IMR-90 (cell line): Measurements from ENCODE around the gene KIFC3. TPM values are rescaled to one million over a fixed set of nuclear protein-coding genes. Genes with fewer than 3 reads are reported as not detected.

Experiments
- ATAC-seq: fragments of 200-7000 bp; cut with Tn5 transposase; 2 replicates; pipeline ENCODE4 v1.9.1; 2020; ENCODE audit warnings: low read depth, mild to moderate bottlenecking, moderate library complexity
- BruUV-seq: library from RNA; stranded (reverse); fragments of 400-500 nt; replicated peaks from 2 replicates; lab custom pipeline; 2021; lab: Mats Ljungman, UMichigan
- CTCF ChIA-PET: fragments of 300-600 bp; formaldehyde crosslinking; extraction: SDS; loops from one replicate; lab custom pipeline; 2021; ENCODE audit warnings: antibody characterized with exemption; lab: Yijun Ruan, JAX
- POLR2A ChIA-PET: fragments of 300-600 bp; sonication (Branson Sonifier 250); formaldehyde crosslinking; loops from one replicate; lab custom pipeline; 2022; ENCODE audit warnings: antibody characterized with exemption; ENCODE audit not compliant: unreplicated experiment; lab: Charles Lee
- DNase-seq: peaks from one replicate; pipeline ENCODE4 v3.0.0; 2013
- H2AFZ ChIP-seq: replicated peaks from 2 replicates; pipeline ENCODE3; 2013; ENCODE audit warnings: low read length, mild to moderate bottlenecking; ENCODE audit not compliant: poor library complexity
- H2AK5ac ChIP-seq: 2 replicates; pipeline ENCODE4 v1.6.1; 2013; ENCODE audit warnings: low read depth, low read length, inconsistent platforms
- H2AK9ac ChIP-seq: replicated peaks from 2 replicates; pipeline ENCODE3; 2013; ENCODE audit warnings: mild to moderate bottlenecking, low read depth, low read length, moderate library complexity; ENCODE audit not compliant: poor library complexity
- H2BK120ac ChIP-seq: 2 replicates; pipeline ENCODE4 v1.6.1; 2013; ENCODE audit warnings: low read depth, low read length, inconsistent platforms
- H2BK15ac ChIP-seq: 3 replicates; pipeline ENCODE4 v1.6.1; 2013; ENCODE audit warnings: low read depth, low read length, inconsistent platforms
- H2BK20ac ChIP-seq: 2 replicates; pipeline ENCODE4 v1.6.1; 2013; ENCODE audit warnings: low read depth, mild to moderate bottlenecking, inconsistent platforms, low read length, moderate library complexity
- H2BK5ac ChIP-seq: 2 replicates; pipeline ENCODE4 v1.6.1; 2013; ENCODE audit warnings: mild to moderate bottlenecking, low read depth, low read length, inconsistent platforms; ENCODE audit not compliant: poor library complexity, severe bottlenecking
- H3K14ac ChIP-seq: replicated peaks from 2 replicates; pipeline ENCODE4 v1.6.1; 2013; ENCODE audit warnings: low read depth, low read length, inconsistent platforms
- H3K18ac ChIP-seq: 2 replicates; pipeline ENCODE4 v1.6.1; 2013; ENCODE audit warnings: low read depth, low read length, control low read depth
- H3K23ac ChIP-seq: 2 replicates; pipeline ENCODE4 v1.6.1; 2013; ENCODE audit warnings: low read depth, low read length, inconsistent platforms
- H3K27ac ChIP-seq: 2 replicates; pipeline ENCODE4 v1.5.1; 2013; ENCODE audit warnings: mild to moderate bottlenecking, control low read depth, low read length; ENCODE audit not compliant: insufficient read depth
- H3K27me3 ChIP-seq: 2 replicates; pipeline ENCODE4 v1.6.1; 2013; ENCODE audit warnings: low read length; ENCODE audit not compliant: control insufficient read depth, insufficient read depth
- H3K36me3 ChIP-seq: 2 replicates; pipeline ENCODE4 v1.6.1; 2013; ENCODE audit warnings: low read length, mixed read lengths; ENCODE audit not compliant: control insufficient read depth, insufficient read depth
- H3K4ac ChIP-seq: 2 replicates; pipeline ENCODE4 v1.6.1; 2013; ENCODE audit warnings: low read depth, low read length, inconsistent platforms
- H3K4me1 ChIP-seq: 2 replicates; pipeline ENCODE4 v1.6.1; 2013; ENCODE audit warnings: low read length, mixed read lengths; ENCODE audit not compliant: control insufficient read depth, insufficient read depth
- H3K4me2 ChIP-seq: 2 replicates; pipeline ENCODE4 v1.6.1; 2013; ENCODE audit warnings: low read depth, mild to moderate bottlenecking, control low read depth, low read length, moderate library complexity
- H3K4me3 ChIP-seq: 2 replicates; pipeline ENCODE4 v1.5.1; 2013; ENCODE audit warnings: low read depth, mild to moderate bottlenecking, control low read depth, low read length, moderate library complexity; ENCODE audit not compliant: insufficient read depth
- H3K56ac ChIP-seq: 2 replicates; pipeline ENCODE4 v1.6.1; 2013; ENCODE audit warnings: low read length, inconsistent platforms; ENCODE audit not compliant: insufficient read depth; ENCODE audit errors: extremely low read depth
- H3K79me1 ChIP-seq, 2 experiments: 2 replicates each; pipeline ENCODE4 v1.6.1; 2013; ENCODE audit warnings: low read length in 2 of 2, inconsistent platforms in 1 of 2, low read depth in 1 of 2
- H3K9ac ChIP-seq: 2 replicates; pipeline ENCODE4 v1.6.1; 2013; ENCODE audit warnings: low read depth, low read length, control low read depth
- H3K9me1 ChIP-seq: 2 replicates; pipeline ENCODE4 v1.6.1; 2013; ENCODE audit warnings: low read length, inconsistent platforms; ENCODE audit not compliant: insufficient read depth
- H3K9me3 ChIP-seq: 2 replicates; pipeline ENCODE4 v1.6.1; 2013; ENCODE audit warnings: low read length; ENCODE audit not compliant: control insufficient read depth, insufficient read depth
- H4K20me1 ChIP-seq: 2 replicates; pipeline ENCODE4 v1.6.1; 2013; ENCODE audit warnings: low read length, inconsistent platforms; ENCODE audit not compliant: insufficient read depth
- H4K5ac ChIP-seq: 2 replicates; pipeline ENCODE4 v1.6.1; 2013; ENCODE audit warnings: mild to moderate bottlenecking, low read depth, low read length, control low read depth
- H4K8ac ChIP-seq, 2 experiments: 2 replicates each; pipeline ENCODE4 v1.6.1; 2013; ENCODE audit warnings: low read depth in 2 of 2, low read length in 2 of 2, control low read depth in 1 of 2, inconsistent platforms in 1 of 2
- H4K91ac ChIP-seq: 2 replicates; pipeline ENCODE4 v1.6.1; 2013; ENCODE audit warnings: low read depth, low read length, inconsistent platforms; ENCODE audit not compliant: insufficient read depth
- BHLHE40 ChIP-seq: fragments of 150-350 bp; IDR thresholded peaks from 2 replicates; pipeline ENCODE4 v1.6.1; 2016; ENCODE audit warnings: mild to moderate bottlenecking, low read depth, low read length
- CEBPB ChIP-seq: IDR thresholded peaks from 2 replicates; pipeline ENCODE4 v1.6.1; 2012; ENCODE audit warnings: low read depth, low read length, improper control_type of control experiment
- MAZ ChIP-seq: IDR thresholded peaks from 2 replicates; pipeline ENCODE4 v1.6.1; 2012; ENCODE audit warnings: low read depth, mild to moderate bottlenecking, low read length, improper control_type of control experiment, moderate library complexity, borderline replicate concordance
- MXI1 ChIP-seq: IDR thresholded peaks from 2 replicates; pipeline ENCODE4 v1.6.1; 2012; ENCODE audit warnings: low read depth, mild to moderate bottlenecking, low read length, moderate library complexity, borderline replicate concordance
- NFE2L2 ChIP-seq: fragments of 150-350 bp; IDR thresholded peaks from 2 replicates; pipeline ENCODE4 v1.6.1; 2016; ENCODE audit warnings: low read depth, mild to moderate bottlenecking, low read length
- POLR2A ChIP-seq: IDR thresholded peaks from 2 replicates; pipeline ENCODE4 v1.6.1; 2012; ENCODE audit warnings: mild to moderate bottlenecking, low read depth, low read length
- RAD21 ChIP-seq: IDR thresholded peaks from 2 replicates; pipeline ENCODE4 v1.6.1; 2012; ENCODE audit warnings: low read length, improper control_type of control experiment
- RCOR1 ChIP-seq: IDR thresholded peaks from 2 replicates; pipeline ENCODE4 v1.6.1; 2012; ENCODE audit warnings: mild to moderate bottlenecking, low read length, improper control_type of control experiment; ENCODE audit not compliant: insufficient replicate concordance
- SMC3 ChIP-seq: fragments of 150-350 bp; IDR thresholded peaks from 2 replicates; pipeline ENCODE4 v1.6.1; 2016; ENCODE audit warnings: low read depth, mild to moderate bottlenecking, antibody characterized with exemption, low read length, moderate library complexity
- WGBS, 2 experiments: methylation state at CpG; one replicate each; pipeline versions ENCODE4 v1.1.5 to v1.1.7; 2013; ENCODE audit warnings: missing lambda C conversion rate in 2 of 2; ENCODE audit not compliant: insufficient read length in 1 of 2; ENCODE audit errors: extremely low coverage in 2 of 2; 5-methylcytosine and 5-hydroxymethylcytosine counted together
- dilution Hi-C: fragments of 300-500 bp; cut with HindIII; formaldehyde crosslinking; loops from one replicate; pipeline ENCODE4 v1.14.3; 2018; ENCODE audit warnings: low sequenced_read_pairs; ENCODE audit not compliant: unreplicated experiment
- in situ Hi-C: fragments of 300-500 bp; cut with MboI; formaldehyde crosslinking; loops from 3 replicates; pipeline ENCODE4 v1.14.3; 2019; ENCODE audit warnings: low sequenced_read_pairs, inconsistent platforms, mixed read lengths
- intact Hi-C: fragments of 100-400 bp; cut with micrococcal nuclease; formaldehyde crosslinking; loops from 2 replicates; pipeline ENCODE4 v1.10.0; 2022
- polyA plus RNA-seq, 3 experiments: library from polyadenylated mRNA; depleted of rRNA; stranded (reverse); fragments of >200 nt; gene quantifications; 2 replicates each; pipeline ENCODE4 v1.2.3, GENCODE V29; 2012; ENCODE audit warnings: low replicate concordance in 1 of 3
- total RNA-seq: library from RNA; depleted of rRNA; stranded (reverse); fragments of >200 nt; gene quantifications from 2 replicates; pipeline ENCODE4 v1.2.3, GENCODE V29; 2012
- TF ChIP-seq, protein P1 (sequence below): fragments of 150-350 bp; IDR thresholded peaks from 2 replicates; pipeline ENCODE4 v1.6.1; 2017; ENCODE audit warnings: mild to moderate bottlenecking, antibody characterized with exemption, low read length, low read depth

The KIFC3 gene
- total and polyA plus RNA-seq, 2 of the 4 experiments (the other 2 are of a cell fraction) = 48.6 to 62.5 TPM

GRCh38 chr16:57783116-57783515 is 19.2 kb downstream of the KIFC3 start:
- Histone ChIP-seq H2AFZ (no peak overlapping the region), H3K4me1 (peaks cover 5% of the 10 kb centered on the region; the same call in 1 of the 2 replicates), H2BK20ac (no peak overlapping the region), H3K9me1 (peaks cover 15% of the 10 kb centered on the region; the same call in 1 of the 2 replicates), H3K4me3 (no peak overlapping the region), H3K4me2 (no peak overlapping the region), H3K23ac (no peak overlapping the region), H4K20me1 (peaks cover 19% of the 10 kb centered on the region; the same call in 1 of the 2 replicates), H2BK120ac (no peak overlapping the region), H3K9me3 (no peaks in the 10 kb centered on the region), H3K9ac (no peak overlapping the region), H3K56ac (no peak overlapping the region), H3K36me3 (peaks cover 31% of the 10 kb centered on the region), H3K27me3 (no peaks in the 10 kb centered on the region), H2AK5ac (no peak overlapping the region), H4K5ac (no peak overlapping the region), H4K8ac (no peak overlapping the region), H2BK15ac (no peak overlapping the region), H2BK5ac (no peak overlapping the region), H3K4ac (no peak overlapping the region), H4K91ac (no peak overlapping the region), H3K79me1 (peaks cover 20 to 71% of the 10 kb centered on the region in 2 experiments), H2AK9ac (no peak overlapping the region), H3K27ac (no peak overlapping the region), H3K14ac (no peak overlapping the region), H3K18ac (no peak overlapping the region)
- in situ Hi-C loops (no loop called here), intact Hi-C loops (no loop called here), dilution Hi-C loops (no loop called here)
- WGBS, 2 experiments = no CpG with 5 or more reads among the region's 4 CpGs
- TF ChIP-seq, protein P1, sequence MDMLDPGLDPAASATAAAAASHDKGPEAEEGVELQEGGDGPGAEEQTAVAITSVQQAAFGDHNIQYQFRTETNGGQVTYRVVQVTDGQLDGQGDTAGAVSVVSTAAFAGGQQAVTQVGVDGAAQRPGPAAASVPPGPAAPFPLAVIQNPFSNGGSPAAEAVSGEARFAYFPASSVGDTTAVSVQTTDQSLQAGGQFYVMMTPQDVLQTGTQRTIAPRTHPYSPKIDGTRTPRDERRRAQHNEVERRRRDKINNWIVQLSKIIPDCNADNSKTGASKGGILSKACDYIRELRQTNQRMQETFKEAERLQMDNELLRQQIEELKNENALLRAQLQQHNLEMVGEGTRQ = no peak
- TF ChIP-seq RCOR1 = no peak
- TF ChIP-seq RAD21 = no peak
- no peak for TF ChIP-seq NFE2L2
- no peak for TF ChIP-seq BHLHE40
- no peak for TF ChIP-seq CEBPB
- TF ChIP-seq POLR2A = no peak
- no peak for TF ChIP-seq MAZ
- no peak for TF ChIP-seq MXI1
- no peak for TF ChIP-seq SMC3
- no TSS peak for BruUV-seq
- ChIA-PET CTCF (interaction anchor here (0.6 to 1.2 kb wide), 3 partner anchors 18 to 604 kb away, joined by 3 to 8 read pairs (median 4); no protein-coding TSS in a partner anchor), POLR2A (no interaction called here)
- DNase-seq = no peak
- no peak for ATAC-seq
